ENCODE measurements around the gene KLHDC7A.

KLHDC7A gene

DNA sequence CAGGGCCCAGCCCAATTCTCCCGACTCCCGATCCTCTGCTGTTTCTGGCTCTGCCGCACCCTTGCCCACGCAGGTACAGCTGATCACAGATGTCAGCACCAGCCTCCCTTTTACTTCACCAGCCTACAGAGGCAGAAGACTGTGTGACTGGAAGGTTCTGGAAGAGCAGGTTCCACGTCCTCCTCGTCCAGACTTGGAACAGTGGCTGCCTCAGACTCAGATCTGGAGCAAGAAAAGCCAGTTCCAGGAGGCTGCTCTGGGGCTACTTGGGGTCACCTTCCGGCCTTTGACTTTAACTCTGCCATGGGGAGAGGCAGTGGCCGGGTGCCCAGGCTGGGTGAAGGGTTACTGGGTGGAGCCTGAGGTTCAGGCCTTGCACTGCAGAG, 16.1 kb upstream of the KLHDC7A start:
- H3K4me1 ChIP-seq (ENCODE audit: insufficient read depth, poor library complexity, severe bottlenecking) = no peaks in the 10 kb centered on the region
- H3K36me3 ChIP-seq (ENCODE audit: low read depth) = no peaks in the 10 kb centered on the region
- no peak overlapping the region for H3K27ac ChIP-seq (ENCODE audit: poor library complexity, severe bottlenecking)
- TF ChIP-seq, protein P1, sequence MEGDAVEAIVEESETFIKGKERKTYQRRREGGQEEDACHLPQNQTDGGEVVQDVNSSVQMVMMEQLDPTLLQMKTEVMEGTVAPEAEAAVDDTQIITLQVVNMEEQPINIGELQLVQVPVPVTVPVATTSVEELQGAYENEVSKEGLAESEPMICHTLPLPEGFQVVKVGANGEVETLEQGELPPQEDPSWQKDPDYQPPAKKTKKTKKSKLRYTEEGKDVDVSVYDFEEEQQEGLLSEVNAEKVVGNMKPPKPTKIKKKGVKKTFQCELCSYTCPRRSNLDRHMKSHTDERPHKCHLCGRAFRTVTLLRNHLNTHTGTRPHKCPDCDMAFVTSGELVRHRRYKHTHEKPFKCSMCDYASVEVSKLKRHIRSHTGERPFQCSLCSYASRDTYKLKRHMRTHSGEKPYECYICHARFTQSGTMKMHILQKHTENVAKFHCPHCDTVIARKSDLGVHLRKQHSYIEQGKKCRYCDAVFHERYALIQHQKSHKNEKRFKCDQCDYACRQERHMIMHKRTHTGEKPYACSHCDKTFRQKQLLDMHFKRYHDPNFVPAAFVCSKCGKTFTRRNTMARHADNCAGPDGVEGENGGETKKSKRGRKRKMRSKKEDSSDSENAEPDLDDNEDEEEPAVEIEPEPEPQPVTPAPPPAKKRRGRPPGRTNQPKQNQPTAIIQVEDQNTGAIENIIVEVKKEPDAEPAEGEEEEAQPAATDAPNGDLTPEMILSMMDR (IDR thresholded peaks at IDR 0.05; ENCODE audit: poor library complexity, severe bottlenecking) = no peak
- no peak overlapping the region for H3K4me3 ChIP-seq (ENCODE audit: severe bottlenecking)
- no peak for ATAC-seq (ENCODE audit: low read depth)
- no peak for DNase-seq (ENCODE audit: low spot score)
- H3K27me3 ChIP-seq (ENCODE audit: insufficient read depth, poor library complexity, severe bottlenecking) = no peaks in the 10 kb centered on the region
- no peaks in the 10 kb centered on the region for H3K9me3 ChIP-seq (ENCODE audit: severe bottlenecking)

DNA sequence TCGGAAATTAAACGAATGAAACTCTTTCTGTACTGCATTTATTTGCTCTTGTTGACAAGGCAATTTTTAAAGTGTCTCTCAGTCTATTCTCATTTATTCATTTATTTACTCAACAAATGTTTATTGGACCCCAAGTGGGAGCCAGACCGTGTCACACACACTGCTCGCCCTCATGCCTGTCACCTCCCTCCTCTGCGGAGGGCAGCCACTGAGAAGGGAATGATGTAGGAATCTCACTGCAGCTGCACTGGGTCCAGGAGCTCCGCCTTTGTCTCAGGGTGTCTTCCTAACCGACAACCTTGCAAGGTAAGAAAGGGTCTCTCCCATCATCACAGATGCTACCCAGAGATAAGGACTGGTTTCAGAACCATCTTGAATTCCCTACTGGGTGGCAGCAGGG, 14.1 kb upstream of the KLHDC7A start:
- H3K36me3 ChIP-seq (ENCODE audit: low read depth) = no peaks in the 10 kb centered on the region
- TF ChIP-seq, protein P1 (IDR thresholded peaks at IDR 0.05; ENCODE audit: poor library complexity, severe bottlenecking) = no peak
- H3K4me1 ChIP-seq (ENCODE audit: insufficient read depth, poor library complexity, severe bottlenecking) = no peaks in the 10 kb centered on the region
- H3K9me3 ChIP-seq (ENCODE audit: severe bottlenecking) = no peaks in the 10 kb centered on the region
- no peak overlapping the region for H3K27ac ChIP-seq (ENCODE audit: poor library complexity, severe bottlenecking)
- ATAC-seq (ENCODE audit: low read depth) (no peak), DNase-seq (ENCODE audit: low spot score) (no peak)
- no peaks in the 10 kb centered on the region for H3K27me3 ChIP-seq (ENCODE audit: insufficient read depth, poor library complexity, severe bottlenecking)
- H3K4me3 ChIP-seq (ENCODE audit: severe bottlenecking) = no peak overlapping the region

DNA sequence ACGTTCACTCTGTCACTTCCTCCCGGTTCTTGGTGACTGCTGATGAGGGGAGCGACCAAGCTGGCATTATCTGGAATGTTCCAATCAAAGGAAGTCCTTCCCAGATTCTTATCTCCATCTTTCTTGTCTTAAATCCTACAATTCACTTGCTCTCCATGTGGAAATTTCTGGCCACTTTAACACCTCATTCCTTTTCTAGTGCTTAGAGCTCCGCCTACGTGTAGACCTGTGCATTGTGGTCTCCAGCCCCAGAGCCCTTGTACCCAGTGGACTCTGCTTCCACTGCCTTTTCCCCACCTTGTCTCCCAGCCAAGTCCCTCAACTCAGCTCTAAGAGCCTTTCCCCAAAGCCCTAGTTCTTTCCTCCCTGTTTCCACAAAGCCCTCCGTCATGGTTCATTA, 12.2 kb upstream of the KLHDC7A start:
- no peak for DNase-seq (ENCODE audit: low spot score)
- Histone ChIP-seq H3K4me3 (ENCODE audit: severe bottlenecking) (no peak overlapping the region), H3K9me3 (ENCODE audit: severe bottlenecking) (no peaks in the 10 kb centered on the region), H3K27ac (ENCODE audit: poor library complexity, severe bottlenecking) (no peak overlapping the region), H3K36me3 (ENCODE audit: low read depth) (no peaks in the 10 kb centered on the region), H3K4me1 (ENCODE audit: insufficient read depth, poor library complexity, severe bottlenecking) (no peaks in the 10 kb centered on the region), H3K27me3 (ENCODE audit: insufficient read depth, poor library complexity, severe bottlenecking) (no peaks in the 10 kb centered on the region)
- TF ChIP-seq, protein P1 (IDR thresholded peaks at IDR 0.05; ENCODE audit: poor library complexity, severe bottlenecking) = no peak
- no peak for ATAC-seq (ENCODE audit: low read depth)

DNA sequence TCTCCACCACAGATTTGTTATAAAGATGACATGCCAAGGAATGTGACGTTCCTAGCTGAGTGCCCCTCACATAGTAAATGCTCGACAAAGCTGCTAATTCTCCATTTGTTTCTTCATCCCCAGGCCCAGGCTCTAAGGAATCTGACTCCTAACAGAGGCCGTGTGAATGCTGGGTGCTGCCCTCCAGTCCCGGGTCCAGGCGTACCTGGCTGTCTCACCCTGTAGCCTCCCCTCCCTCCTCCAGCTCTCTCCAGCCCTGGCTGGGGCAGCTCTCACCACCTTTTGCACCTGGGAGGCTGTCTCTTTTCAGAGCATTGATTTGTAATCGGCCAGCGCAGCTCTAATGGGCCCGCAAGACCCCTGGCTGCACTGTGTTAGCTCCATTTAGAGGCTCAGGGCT, 11.2 kb upstream of the KLHDC7A start:
- ATAC-seq (ENCODE audit: low read depth) (no peak), DNase-seq (ENCODE audit: low spot score) (no peak)
- Histone ChIP-seq H3K27ac (ENCODE audit: poor library complexity, severe bottlenecking) (no peak overlapping the region), H3K4me1 (ENCODE audit: insufficient read depth, poor library complexity, severe bottlenecking) (no peaks in the 10 kb centered on the region), H3K36me3 (ENCODE audit: low read depth) (no peaks in the 10 kb centered on the region), H3K4me3 (ENCODE audit: severe bottlenecking) (no peak overlapping the region), H3K9me3 (ENCODE audit: severe bottlenecking) (no peaks in the 10 kb centered on the region), H3K27me3 (ENCODE audit: insufficient read depth, poor library complexity, severe bottlenecking) (no peaks in the 10 kb centered on the region)
- TF ChIP-seq, protein P1 (IDR thresholded peaks at IDR 0.05; ENCODE audit: poor library complexity, severe bottlenecking) = no peak

DNA sequence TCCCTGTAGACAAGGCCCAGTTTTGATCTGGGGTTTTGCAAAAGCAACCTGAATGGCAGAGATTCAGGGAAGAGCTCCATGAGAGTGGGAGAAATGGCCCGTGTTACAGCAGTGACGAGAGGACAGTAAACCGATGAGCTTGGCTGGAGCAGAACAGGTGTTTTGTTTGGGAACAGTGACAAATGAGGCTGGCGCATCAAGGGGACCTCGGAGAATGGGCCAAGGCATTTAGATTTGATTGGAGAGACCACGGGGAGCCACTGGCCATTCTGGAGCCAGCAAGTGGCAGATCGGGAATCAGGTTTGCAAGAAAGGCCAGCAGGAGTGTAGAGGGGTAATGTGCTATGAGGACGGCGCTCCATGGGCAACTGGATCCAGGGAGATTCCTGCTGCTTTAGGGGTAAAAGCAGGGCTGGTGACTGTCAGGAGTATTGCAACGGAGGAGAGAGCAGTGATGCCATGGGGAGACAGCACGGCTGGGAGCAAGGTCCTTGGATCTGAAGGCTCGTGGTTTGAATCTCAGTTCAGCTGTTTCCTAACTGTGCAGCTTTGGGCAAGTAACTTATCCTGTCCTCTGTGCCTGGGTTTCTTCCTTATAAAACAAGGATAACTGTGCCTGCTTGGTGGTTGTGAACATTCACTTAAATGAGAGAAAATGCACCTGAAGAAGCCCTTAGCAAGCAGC, 9.9 kb upstream of the KLHDC7A start:
- DNase-seq (ENCODE audit: low spot score) (no peak), ATAC-seq (ENCODE audit: low read depth) (no peak)
- H3K4me1 ChIP-seq (ENCODE audit: insufficient read depth, poor library complexity, severe bottlenecking) = no peaks in the 10 kb centered on the region
- TF ChIP-seq, protein P1 (IDR thresholded peaks at IDR 0.05; ENCODE audit: poor library complexity, severe bottlenecking) = no peak
- no peak overlapping the region for H3K27ac ChIP-seq (ENCODE audit: poor library complexity, severe bottlenecking)
- no peak overlapping the region for H3K4me3 ChIP-seq (ENCODE audit: severe bottlenecking)
- H3K36me3 ChIP-seq (ENCODE audit: low read depth) = no peaks in the 10 kb centered on the region
- H3K27me3 ChIP-seq (ENCODE audit: insufficient read depth, poor library complexity, severe bottlenecking) = no peaks in the 10 kb centered on the region
- no peaks in the 10 kb centered on the region for H3K9me3 ChIP-seq (ENCODE audit: severe bottlenecking)

Data from RWPE2 (cell line).